Loucy (cell line): ENCODE data around the gene PDE11A.

ENCODE experiments used
- CTCF ChIP-seq: fragments of 200-600 bp; sonication (generic); conservative IDR thresholded peaks from 2 replicates; pipeline ENCODE4 v1.5.1; 2014; ENCODE audit warnings: mild to moderate bottlenecking, antibody characterized with exemption, low read length
- EZH2phosphoT487 ChIP-seq: fragments of 200-600 bp; IDR thresholded peaks from 2 replicates; pipeline ENCODE4 v1.6.1; 2018; ENCODE audit warnings: antibody characterized with exemption, mild to moderate bottlenecking, moderate library complexity, borderline replicate concordance

- TF ChIP-seq CTCF = no peak
- no peak for TF ChIP-seq EZH2phosphoT487
These were observed 141.7 kb downstream of the PDE11A start for GRCh38 chr2:177930916-177931315.
